Uterus (tissue), 4 donors: Measurements from ENCODE around the gene IL21R. TPM values are rescaled to one million over a fixed set of nuclear protein-coding genes. Genes with fewer than 3 reads are reported as not detected.

Experiments used
- DNase-seq, 2 donors: peaks; one replicate each; pipeline ENCODE4 v3.0.0-alpha.2; 2019 to 2020
- H3K27ac ChIP-seq, 2 donors: fragments of 200-600 bp; sonication (generic); 1 replicate in 1 of 2; 2 replicates in 1 of 2; pipeline ENCODE4 v1.5.1; 2016 to 2018
- H3K27me3 ChIP-seq, 2 donors: fragments of 200-600 bp; sonication (generic); one replicate each; pipeline ENCODE4 v1.5.1; 2018 to 2019; ENCODE audit warnings: control low read depth in 1 of 2
- H3K36me3 ChIP-seq, 2 donors: fragments of 200-600 bp; sonication (generic); one replicate each; pipeline ENCODE4 v1.5.1; 2019; ENCODE audit warnings: control low read depth in 1 of 2
- H3K4me1 ChIP-seq, 2 donors: fragments of 200-600 bp; sonication (generic); one replicate each; pipeline ENCODE4 v1.5.1; 2018 to 2019; ENCODE audit warnings: control low read depth in 1 of 2
- H3K4me3 ChIP-seq, 2 donors: fragments of 200-600 bp; sonication (generic); 1 replicate in 1 of 2; 2 replicates in 1 of 2; pipeline ENCODE4 v1.5.1; 2018 to 2019; ENCODE audit warnings: mild to moderate bottlenecking in 1 of 2
- H3K9me3 ChIP-seq, 2 donors: fragments of 200-600 bp; sonication (generic); one replicate each; pipeline ENCODE4 v1.5.1; 2019; ENCODE audit warnings: control low read depth in 1 of 2
- POLR2A ChIP-seq, 2 donors: fragments of 450-650 bp; IDR thresholded peaks; one replicate each; pipeline ENCODE4 v1.6.1; 2016; ENCODE audit warnings: antibody characterized with exemption in 2 of 2, mild to moderate bottlenecking in 1 of 2, moderate library complexity in 1 of 2
- intact Hi-C: fragments of 100-400 bp; cut with DNase I; formaldehyde crosslinking; loops from one replicate; pipeline ENCODE4 v1.15.1; 2023; ENCODE audit warnings: low total_unique reads
- total RNA-seq, 4 donors: library from RNA; depleted of rRNA in 3 of 4; stranded (reverse); fragments of >200 nt in 3 of 4; gene quantifications; one replicate each; pipeline versions ENCODE4 v1.1.0 to v1.2.4, GENCODE V29; 2014 to 2023
- TF ChIP-seq, protein P1 (sequence below), 4 experiments: fragments of 200-600 bp in 2 of 4; fragments of 450-650 bp in 2 of 4; sonication (generic) in 2 of 4; IDR thresholded peaks; one replicate each; pipeline ENCODE4 v1.5.1; 2016 to 2019; ENCODE audit warnings: antibody characterized with exemption in 4 of 4, mild to moderate bottlenecking in 2 of 4, moderate library complexity in 1 of 4
- donor health status: DM: yes; HTN: yes; CAD: no.

IL21R gene
- total RNA-seq, 4 donors from 2014 or later, result 0.21 to 0.46 TPM; not detected in 2

GRCh38 chr16:27386674-27387073, 15.3 kb upstream of the IL21R start:
- no peaks in the 10 kb centered on the region for H3K27me3 ChIP-seq
- DNase-seq, result no peak
- no peak overlapping the region for H3K27ac ChIP-seq
- intact Hi-C loops, result no loop called here
- no peak overlapping the region for H3K4me3 ChIP-seq
- no peaks in the 10 kb centered on the region for H3K4me1 ChIP-seq
- no peaks in the 10 kb centered on the region for H3K36me3 ChIP-seq
- peaks cover 0 to 1% of the 10 kb centered on the region in 2 donors for H3K9me3 ChIP-seq
- TF ChIP-seq, protein P1, sequence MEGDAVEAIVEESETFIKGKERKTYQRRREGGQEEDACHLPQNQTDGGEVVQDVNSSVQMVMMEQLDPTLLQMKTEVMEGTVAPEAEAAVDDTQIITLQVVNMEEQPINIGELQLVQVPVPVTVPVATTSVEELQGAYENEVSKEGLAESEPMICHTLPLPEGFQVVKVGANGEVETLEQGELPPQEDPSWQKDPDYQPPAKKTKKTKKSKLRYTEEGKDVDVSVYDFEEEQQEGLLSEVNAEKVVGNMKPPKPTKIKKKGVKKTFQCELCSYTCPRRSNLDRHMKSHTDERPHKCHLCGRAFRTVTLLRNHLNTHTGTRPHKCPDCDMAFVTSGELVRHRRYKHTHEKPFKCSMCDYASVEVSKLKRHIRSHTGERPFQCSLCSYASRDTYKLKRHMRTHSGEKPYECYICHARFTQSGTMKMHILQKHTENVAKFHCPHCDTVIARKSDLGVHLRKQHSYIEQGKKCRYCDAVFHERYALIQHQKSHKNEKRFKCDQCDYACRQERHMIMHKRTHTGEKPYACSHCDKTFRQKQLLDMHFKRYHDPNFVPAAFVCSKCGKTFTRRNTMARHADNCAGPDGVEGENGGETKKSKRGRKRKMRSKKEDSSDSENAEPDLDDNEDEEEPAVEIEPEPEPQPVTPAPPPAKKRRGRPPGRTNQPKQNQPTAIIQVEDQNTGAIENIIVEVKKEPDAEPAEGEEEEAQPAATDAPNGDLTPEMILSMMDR (IDR thresholded peaks at IDR 0.05), result no peak
- no peak for TF ChIP-seq POLR2A (IDR thresholded peaks at IDR 0.05)

- peaks cover 0 to 4% of the 10 kb centered on the region in 2 donors for H3K9me3 ChIP-seq
- no peak for TF ChIP-seq POLR2A (IDR thresholded peaks at IDR 0.05)
- TF ChIP-seq, protein P1 (IDR thresholded peaks at IDR 0.05), result no peak
Measured at GRCh38 chr16:27387724-27388123, 14.2 kb upstream of the IL21R start.

DNA sequence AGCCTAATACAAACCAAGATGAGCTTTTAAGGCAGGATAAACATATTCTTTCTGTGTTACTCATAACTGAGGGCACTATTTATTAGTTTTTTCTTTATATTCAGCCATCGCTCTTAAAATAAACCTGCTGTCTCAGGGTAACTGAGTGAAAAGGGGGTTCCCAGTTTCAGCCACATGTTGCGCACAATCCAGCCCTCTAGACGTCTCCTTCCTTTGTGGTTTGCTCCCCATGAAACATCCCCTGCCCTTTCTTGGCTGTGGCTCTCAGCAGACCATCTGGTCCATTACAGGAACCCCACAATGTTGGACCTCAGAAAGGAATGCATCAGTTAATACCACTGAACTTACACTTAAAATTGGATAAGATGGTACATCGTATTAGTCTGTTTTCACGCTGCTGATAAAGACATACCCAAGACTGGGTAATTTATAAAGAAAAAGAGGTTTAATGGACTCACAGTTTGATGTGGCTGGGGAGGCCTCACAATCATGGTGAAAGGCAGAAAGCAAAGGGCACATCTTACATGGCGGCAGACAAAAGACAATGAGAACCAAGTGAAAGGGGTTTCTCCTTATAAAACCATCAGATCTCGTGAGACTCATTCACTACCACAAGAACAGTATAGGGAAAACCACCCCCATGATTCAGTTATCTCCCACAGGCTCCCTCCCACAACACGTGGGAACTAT, 12.6 kb upstream of the IL21R start:
- Histone ChIP-seq H3K4me3 (no peak overlapping the region), H3K9me3 (peaks cover 0 to 4% of the 10 kb centered on the region in 2 donors), H3K4me1 (no peaks in the 10 kb centered on the region), H3K36me3 (no peaks in the 10 kb centered on the region), H3K27ac (no peak overlapping the region), H3K27me3 (no peaks in the 10 kb centered on the region)
- intact Hi-C loops, result no loop called here
- DNase-seq, result no peak
- TF ChIP-seq, protein P1 (IDR thresholded peaks at IDR 0.05), result no peak
- no peak for TF ChIP-seq POLR2A (IDR thresholded peaks at IDR 0.05)

More at GRCh38 chr16:27387724-27388123, 14.2 kb upstream of the IL21R start:
- Histone ChIP-seq H3K27me3 (no peaks in the 10 kb centered on the region), H3K36me3 (no peaks in the 10 kb centered on the region), H3K27ac (no peak overlapping the region), H3K4me3 (no peak overlapping the region), H3K4me1 (no peaks in the 10 kb centered on the region)
- intact Hi-C loops, result no loop called here
- no peak for DNase-seq

GRCh38 chr16:27390151-27390550, 11.8 kb upstream of the IL21R start:
- H3K9me3 ChIP-seq, result peaks cover 0 to 4% of the 10 kb centered on the region in 2 donors
- H3K27ac ChIP-seq, result no peak overlapping the region
- intact Hi-C loops, result no loop called here
- no peaks in the 10 kb centered on the region for H3K4me1 ChIP-seq
- no peak overlapping the region for H3K4me3 ChIP-seq
- no peaks in the 10 kb centered on the region for H3K36me3 ChIP-seq
- TF ChIP-seq POLR2A (IDR thresholded peaks at IDR 0.05), result no peak
- TF ChIP-seq, protein P1 (IDR thresholded peaks at IDR 0.05), result no peak
- DNase-seq, result no peak
- no peaks in the 10 kb centered on the region for H3K27me3 ChIP-seq

- intact Hi-C loops, result no loop called here
- Histone ChIP-seq H3K27me3 (no peaks in the 10 kb centered on the region), H3K4me1 (no peaks in the 10 kb centered on the region), H3K4me3 (no peak overlapping the region), H3K36me3 (no peaks in the 10 kb centered on the region), H3K27ac (no peak overlapping the region), H3K9me3 (peaks cover 0 to 4% of the 10 kb centered on the region in 2 donors)
- DNase-seq, result no peak
- TF ChIP-seq POLR2A (IDR thresholded peaks at IDR 0.05), result no peak
- TF ChIP-seq, protein P1 (IDR thresholded peaks at IDR 0.05), result no peak
Measured at GRCh38 chr16:27392671-27393070, 9.3 kb upstream of the IL21R start.
